ENCODE results near the gene SLC17A9.

SLC17A9 gene

DNA sequence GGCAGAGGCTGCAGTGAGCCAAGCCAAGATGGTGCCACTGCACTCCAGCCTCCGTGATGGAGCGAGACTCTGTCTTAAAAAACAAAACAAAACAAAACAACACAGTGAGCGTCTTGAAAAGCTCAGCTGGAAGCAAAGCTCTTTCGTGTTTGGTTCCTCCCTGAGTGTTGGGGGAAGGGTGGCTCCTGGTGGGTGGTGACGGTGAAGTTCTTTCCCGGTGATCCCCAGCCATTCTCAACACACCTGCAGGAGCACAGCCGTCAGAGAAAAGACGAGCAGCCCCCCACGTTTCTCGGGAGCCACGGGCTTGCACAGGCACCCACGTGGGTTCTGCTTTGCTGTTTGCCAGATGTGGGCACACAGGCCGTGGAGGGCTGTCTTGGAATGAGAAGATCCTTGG, 51.0 kb downstream of the SLC17A9 start:
- no peak for TF ChIP-seq ZFX (IDR thresholded peaks at IDR 0.05)
- TF ChIP-seq, protein P1, sequence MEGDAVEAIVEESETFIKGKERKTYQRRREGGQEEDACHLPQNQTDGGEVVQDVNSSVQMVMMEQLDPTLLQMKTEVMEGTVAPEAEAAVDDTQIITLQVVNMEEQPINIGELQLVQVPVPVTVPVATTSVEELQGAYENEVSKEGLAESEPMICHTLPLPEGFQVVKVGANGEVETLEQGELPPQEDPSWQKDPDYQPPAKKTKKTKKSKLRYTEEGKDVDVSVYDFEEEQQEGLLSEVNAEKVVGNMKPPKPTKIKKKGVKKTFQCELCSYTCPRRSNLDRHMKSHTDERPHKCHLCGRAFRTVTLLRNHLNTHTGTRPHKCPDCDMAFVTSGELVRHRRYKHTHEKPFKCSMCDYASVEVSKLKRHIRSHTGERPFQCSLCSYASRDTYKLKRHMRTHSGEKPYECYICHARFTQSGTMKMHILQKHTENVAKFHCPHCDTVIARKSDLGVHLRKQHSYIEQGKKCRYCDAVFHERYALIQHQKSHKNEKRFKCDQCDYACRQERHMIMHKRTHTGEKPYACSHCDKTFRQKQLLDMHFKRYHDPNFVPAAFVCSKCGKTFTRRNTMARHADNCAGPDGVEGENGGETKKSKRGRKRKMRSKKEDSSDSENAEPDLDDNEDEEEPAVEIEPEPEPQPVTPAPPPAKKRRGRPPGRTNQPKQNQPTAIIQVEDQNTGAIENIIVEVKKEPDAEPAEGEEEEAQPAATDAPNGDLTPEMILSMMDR (conservative IDR thresholded peaks at IDR 0.05) = no peak
- H3K27ac ChIP-seq = no peak overlapping the region

DNA sequence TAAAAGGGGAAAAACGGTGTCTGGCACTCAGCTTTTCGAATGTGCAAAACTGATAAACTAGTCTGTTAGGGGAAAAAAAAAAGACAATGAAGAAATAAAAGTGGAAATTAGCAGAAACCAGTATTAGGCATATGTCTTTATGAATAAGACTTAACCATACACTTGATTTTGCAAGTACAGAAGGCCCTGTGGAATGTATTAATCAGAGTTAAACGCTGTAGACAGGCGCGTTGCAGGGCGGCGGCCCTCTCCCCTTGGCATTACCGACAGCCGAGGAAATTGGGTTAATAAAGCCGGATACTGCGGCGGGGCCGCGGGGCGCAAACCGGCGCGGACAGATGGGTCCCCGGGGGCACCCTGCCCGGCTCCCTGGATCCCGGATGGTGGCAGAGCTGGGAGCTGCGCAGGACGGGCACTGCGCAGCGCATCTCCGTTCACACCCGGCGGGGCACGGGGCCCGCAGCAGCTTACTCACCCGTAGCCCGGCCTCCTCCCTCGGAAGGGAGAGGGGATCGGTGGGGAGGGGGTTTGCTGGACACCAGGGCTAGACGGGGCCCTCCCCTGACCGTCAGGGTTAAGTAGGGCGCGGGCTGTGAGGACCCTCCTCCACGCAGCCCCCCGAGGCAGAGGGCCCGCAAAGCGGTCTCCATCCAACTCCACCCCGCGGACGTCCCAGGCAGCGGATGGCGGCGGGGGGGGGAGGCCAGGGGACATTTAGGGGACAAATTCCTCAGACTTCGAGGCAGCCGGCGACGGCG, 52.3 kb downstream of the SLC17A9 start:
- H3K27ac ChIP-seq = no peak overlapping the region
- TF ChIP-seq, protein P1 (conservative IDR thresholded peaks at IDR 0.05) = no peak
- no peak for TF ChIP-seq ZFX (IDR thresholded peaks at IDR 0.05)

DNA sequence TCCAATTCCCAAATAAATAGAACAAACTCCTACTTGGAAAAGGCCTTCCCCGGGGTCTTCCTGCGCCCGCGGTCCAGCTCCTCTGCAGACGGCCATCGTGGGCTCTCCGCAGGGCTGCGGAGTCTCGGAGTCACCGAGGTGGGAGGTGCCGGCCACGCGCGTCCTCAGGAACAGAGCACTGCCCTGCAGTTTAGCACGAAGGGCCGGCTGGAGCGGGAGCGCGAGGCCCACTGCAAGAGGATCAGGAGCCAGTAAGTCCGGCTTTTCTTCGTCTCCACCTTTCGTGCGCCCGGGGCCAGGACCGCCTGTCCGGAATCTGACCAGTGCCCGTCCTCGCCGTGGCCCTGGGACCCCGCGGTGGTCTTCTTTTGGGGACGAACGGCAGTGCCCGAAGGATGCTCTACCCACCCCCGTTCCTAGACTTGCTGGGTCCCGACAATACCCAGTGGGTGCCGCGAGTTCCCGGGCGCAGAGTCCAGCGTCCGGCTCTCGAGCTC, 52.9 kb downstream of the SLC17A9 start:
- TF ChIP-seq ZFX (IDR thresholded peaks at IDR 0.05) = no peak
- TF ChIP-seq, protein P1 (conservative IDR thresholded peaks at IDR 0.05) = no peak
- H3K27ac ChIP-seq = no peak overlapping the region

DNA sequence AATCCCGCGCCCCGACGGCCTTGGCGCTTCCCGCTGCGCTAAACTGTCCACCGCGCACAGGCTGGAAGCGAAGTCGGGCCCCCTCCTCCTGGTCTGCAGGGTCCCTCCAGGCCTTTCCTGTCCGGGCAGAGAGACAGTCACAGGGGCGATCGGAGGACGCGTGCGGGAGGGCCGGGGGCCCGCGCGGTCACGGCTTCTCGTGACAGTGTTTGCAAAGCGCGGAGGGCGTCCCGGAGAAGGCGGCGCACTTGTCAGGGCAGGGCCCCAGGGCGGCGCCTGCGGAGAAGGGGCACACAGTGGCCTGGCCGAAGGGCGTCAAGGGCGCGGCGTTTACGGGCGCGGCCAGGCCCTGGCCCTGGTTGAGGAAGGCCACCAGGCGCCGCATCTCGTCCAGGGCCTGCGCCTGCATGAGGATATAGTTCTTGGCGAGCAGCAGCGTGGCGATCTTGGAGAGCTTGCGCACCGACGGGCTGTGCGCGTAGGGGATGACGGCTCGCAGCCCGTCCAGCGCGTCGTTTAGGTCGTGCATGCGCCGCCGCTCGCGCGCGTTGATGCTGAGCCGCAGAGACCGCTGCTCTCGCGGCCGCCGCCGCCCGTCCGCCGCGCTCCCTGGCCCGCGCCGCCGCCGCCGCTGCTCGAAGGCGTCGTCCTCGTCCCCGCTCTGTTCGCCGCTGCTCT, 53.5 kb downstream of the SLC17A9 start:
- no peak overlapping the region for H3K27ac ChIP-seq
- TF ChIP-seq ZFX (IDR thresholded peaks at IDR 0.05) = no peak
- TF ChIP-seq, protein P1 (conservative IDR thresholded peaks at IDR 0.05) = no peak

DNA sequence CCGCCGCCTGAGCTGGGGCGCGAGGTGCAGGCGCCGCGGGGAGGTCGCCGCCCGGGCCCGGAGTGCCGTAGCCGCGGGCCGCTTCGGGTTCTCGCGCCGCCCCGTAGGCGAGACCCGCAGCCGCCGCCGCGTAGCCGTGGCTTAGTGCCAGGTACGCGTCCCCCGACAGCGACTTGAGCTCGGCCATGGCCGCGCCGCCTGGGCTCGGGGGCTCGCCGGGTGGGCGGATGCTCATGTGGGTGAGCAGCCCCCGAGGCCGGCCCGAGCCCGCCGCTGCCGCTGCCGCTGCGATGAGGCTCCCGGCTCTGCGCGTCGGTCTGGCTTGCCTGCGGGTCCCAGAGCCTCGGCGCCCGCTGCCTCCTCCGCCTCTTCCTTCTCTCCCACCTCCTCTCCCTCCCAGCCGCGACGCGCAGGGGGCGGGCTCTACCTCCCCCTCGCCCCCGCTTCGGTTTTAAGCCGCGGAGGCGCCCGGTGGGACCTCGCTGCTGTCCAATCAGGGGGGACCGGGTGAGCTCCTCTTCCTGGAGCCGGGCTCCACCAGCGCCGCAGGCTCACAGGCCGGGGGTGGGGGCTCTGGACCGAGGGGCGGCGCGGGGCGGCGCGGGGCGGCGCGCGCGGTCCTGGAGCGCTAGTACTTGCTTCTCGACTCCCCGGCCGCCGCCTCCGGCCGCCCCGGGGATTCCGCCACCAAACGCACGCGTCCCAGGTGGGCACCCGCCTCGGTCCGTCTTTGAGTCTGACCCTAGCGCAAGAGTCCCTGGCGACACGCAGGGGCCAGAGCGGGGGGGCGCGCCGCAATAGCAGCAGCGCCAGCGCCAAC, 54.2 kb downstream of the SLC17A9 start, which contains the start of gene BHLHE23:
Gene BHLHE23, minus strand, starts transcription at position 425 of the 820 bp plus-strand sequence. Its CDS starts 190 bp downstream, at position 235.
- H3K27ac ChIP-seq = no peak within 1 kb of the TSS
- TF ChIP-seq, protein P1 (conservative IDR thresholded peaks at IDR 0.05) = no peak
- TF ChIP-seq ZFX (IDR thresholded peaks at IDR 0.05) = no peak

DNA sequence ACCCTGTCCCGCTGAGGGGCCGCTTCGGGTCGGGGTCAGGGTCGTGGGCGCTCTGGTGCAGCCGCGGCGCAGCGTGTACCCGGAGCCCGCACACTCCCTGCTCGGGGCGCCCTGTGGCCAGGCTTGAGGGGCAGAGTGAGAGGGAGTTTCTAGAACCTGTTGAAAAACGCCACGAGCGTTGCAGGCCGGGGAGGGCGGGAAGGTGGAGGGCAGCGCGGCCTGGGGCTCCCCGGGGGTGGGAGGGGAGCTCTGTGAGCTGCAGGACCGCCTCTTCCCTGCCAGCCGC, 54.8 kb downstream of the SLC17A9 start:
- TF ChIP-seq ZFX (IDR thresholded peaks at IDR 0.05) = no peak
- TF ChIP-seq, protein P1 (conservative IDR thresholded peaks at IDR 0.05) = no peak
- no peak overlapping the region for H3K27ac ChIP-seq

Measured in C4-2B (cell line).